Naive thymus-derived CD4-positive, alpha-beta T cell (primary cell): ENCODE data around the gene STAU1. TPM values are rescaled to one million over a fixed set of nuclear protein-coding genes. Genes with fewer than 3 reads are reported as not detected.

Experiments used
- ATAC-seq: fragments of 150-1000 bp; cut with Tn5 transposase; 2 replicates; pipeline ENCODE4 v1.10.0; 2021; ENCODE audit warnings: mild to moderate bottlenecking, moderate library complexity
- CTCF ChIA-PET: fragments of 350-600 bp; sonication (Branson Sonifier 250); formaldehyde crosslinking; loops from one replicate; lab custom pipeline; 2021; ENCODE audit warnings: antibody characterized with exemption; lab: Charles Lee
- POLR2A ChIA-PET: fragments of 350-600 bp; sonication (Branson Sonifier 250); formaldehyde crosslinking; loops from one replicate; lab custom pipeline; 2021; ENCODE audit warnings: antibody characterized with exemption, inconsistent platforms; lab: Charles Lee
- DNase-seq, 9 donors: peaks; one replicate each; pipeline versions ENCODE4 v3.0.0 to v3.0.0-alpha.2; 2020 to 2022; ENCODE audit warnings: mixed read lengths in 1 of 9
- H3K27ac ChIP-seq: one replicate; pipeline ENCODE4 v1.7.0; 2013; ENCODE audit warnings: mild to moderate bottlenecking, low read depth, low read length, moderate library complexity
- H3K27me3 ChIP-seq, 2 donors: one replicate each; pipeline ENCODE4 v1.7.0; 2013; ENCODE audit warnings: low read length in 2 of 2, mild to moderate bottlenecking in 2 of 2, moderate library complexity in 2 of 2; ENCODE audit not compliant: control insufficient read depth in 2 of 2, insufficient read depth in 2 of 2
- H3K36me3 ChIP-seq, 3 experiments: 1 replicate in 2 of 3; 2 replicates in 1 of 3; pipeline ENCODE4 v1.7.0; 2013; ENCODE audit warnings: low read length in 3 of 3, mild to moderate bottlenecking in 3 of 3, moderate library complexity in 1 of 3; ENCODE audit not compliant: insufficient read depth in 3 of 3, control insufficient read depth in 2 of 3
- H3K4me1 ChIP-seq, 2 donors: one replicate each; pipeline ENCODE4 v1.7.0; 2013; ENCODE audit warnings: low read length in 2 of 2, mild to moderate bottlenecking in 2 of 2, moderate library complexity in 1 of 2; ENCODE audit not compliant: control insufficient read depth in 2 of 2, insufficient read depth in 2 of 2
- H3K4me3 ChIP-seq: 2 replicates; pipeline ENCODE4 v1.7.0; 2013; ENCODE audit warnings: mild to moderate bottlenecking, low read length
- H3K9me3 ChIP-seq, 3 experiments: 1 replicate in 2 of 3; 2 replicates in 1 of 3; pipeline ENCODE4 v1.7.0; 2013; ENCODE audit warnings: low read length in 3 of 3; ENCODE audit not compliant: control insufficient read depth in 2 of 3
- H3K27ac Mint-ChIP-seq, 9 donors: one replicate each; pipeline ENCODE4 v1.8.0; 2020 to 2022; ENCODE audit warnings: mixed read lengths in 9 of 9, mild to moderate bottlenecking in 8 of 9, moderate library complexity in 5 of 9, inconsistent platforms in 2 of 9
- H3K27me3 Mint-ChIP-seq, 5 donors: one replicate each; pipeline ENCODE4 v1.8.0; 2021 to 2022; ENCODE audit warnings: mixed read lengths in 5 of 5, mild to moderate bottlenecking in 1 of 5
- H3K36me3 Mint-ChIP-seq, 5 donors: one replicate each; pipeline ENCODE4 v1.8.0; 2020 to 2022; ENCODE audit warnings: mixed read lengths in 5 of 5, mild to moderate bottlenecking in 3 of 5, inconsistent platforms in 1 of 5
- H3K4me1 Mint-ChIP-seq, 7 donors: one replicate each; pipeline ENCODE4 v1.8.0; 2020 to 2022; ENCODE audit warnings: mixed read lengths in 7 of 7, mild to moderate bottlenecking in 3 of 7, inconsistent platforms in 1 of 7
- H3K4me3 Mint-ChIP-seq, 10 donors: one replicate each; pipeline ENCODE4 v1.8.0; 2020 to 2022; ENCODE audit warnings: mild to moderate bottlenecking in 10 of 10, mixed read lengths in 10 of 10, moderate library complexity in 6 of 10, inconsistent platforms in 2 of 10
- H3K9me3 Mint-ChIP-seq, 11 donors: one replicate each; pipeline ENCODE4 v1.8.0; 2020 to 2022; ENCODE audit warnings: mixed read lengths in 11 of 11, mild to moderate bottlenecking in 4 of 11, inconsistent platforms in 1 of 11, moderate library complexity in 1 of 11
- intact Hi-C, 2 donors: fragments of 100-400 bp; cut with micrococcal nuclease; formaldehyde crosslinking; loops; one replicate each; pipeline ENCODE4 v1.15.1; 2023
- polyA plus RNA-seq, 2 donors: library from polyadenylated mRNA; unstranded; fragments of 300-500 nt; fragmentation: Illumina TruSeq; gene quantifications; one replicate each; pipeline ENCODE4 v1.2.3, GENCODE V29; 2021
- total RNA-seq, 6 experiments: library from RNA in 5 of 6; stranded (reverse) in 5 of 6; gene quantifications; 1 replicate in 5 of 6; 2 replicates in 1 of 6; pipeline ENCODE4 v1.2.3 and lab custom pipeline; 2021 to 2026

STAU1 gene
- total and polyA plus RNA-seq, 7 experiments from 2014 or later = 35.8 to 56.3 (median 45.8) TPM

DNA sequence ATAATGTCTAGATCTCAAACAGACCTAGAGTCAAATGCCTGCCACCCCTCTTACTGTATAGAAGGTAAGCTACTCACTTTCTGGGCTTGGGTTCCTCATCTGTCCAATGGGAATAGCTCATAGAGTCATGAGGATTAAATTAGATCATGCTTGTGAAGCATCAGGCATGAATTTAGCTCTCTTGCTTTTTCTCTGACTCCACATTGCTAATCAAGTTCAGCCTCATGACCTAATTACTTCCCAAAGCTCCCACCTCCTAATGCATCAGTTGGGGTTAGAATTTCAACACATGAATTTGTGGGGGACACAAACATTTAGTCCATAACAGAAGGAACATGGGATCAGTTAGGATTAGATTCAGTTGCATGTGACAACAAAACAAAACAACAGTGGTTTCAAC is 26.4 kb upstream of the STAU1 start:
- ChIA-PET POLR2A (no interaction called here), CTCF (interaction anchor here (0.6 to 4.4 kb wide), 4 partner anchors 11 to 717 kb away, joined by 3 to 71 read pairs (median 3); no protein-coding TSS in a partner anchor)
- H3K4me3 Mint-ChIP-seq = no peak overlapping the region
- DNase-seq = no peak
- H3K9me3 Mint-ChIP-seq = peaks cover 0 to 16% (median 7%) of the 10 kb centered on the region in 11 donors
- no peak for ATAC-seq
- peak overlapping the region in 2 of 9 donors; percentile 7 to 40 for H3K27ac Mint-ChIP-seq
- peaks cover 0 to 6% (median 0%) of the 10 kb centered on the region in 3 experiments for H3K9me3 ChIP-seq
- intact Hi-C loops = no loop called here
- peaks cover 0 to 4% (median 0%) of the 10 kb centered on the region in 5 donors for H3K27me3 Mint-ChIP-seq
- H3K4me3 ChIP-seq = no peak overlapping the region
- H3K27me3 ChIP-seq = no peaks in the 10 kb centered on the region
- peaks cover 4 to 10% (median 7%) of the 10 kb centered on the region in 5 donors for H3K36me3 Mint-ChIP-seq
- H3K27ac ChIP-seq = no peak overlapping the region
- no peaks in the 10 kb centered on the region for H3K4me1 ChIP-seq
- H3K4me1 Mint-ChIP-seq = peaks cover 0 to 18% (median 10%) of the 10 kb centered on the region in 7 donors
- peaks cover 0 to 3% (median 0%) of the 10 kb centered on the region in 3 experiments for H3K36me3 ChIP-seq

- ChIA-PET CTCF (no interaction called here), POLR2A (no interaction called here)
- Histone ChIP-seq H3K36me3 (no peaks in the 10 kb centered on the region), H3K4me1 (no peaks in the 10 kb centered on the region), H3K9me3 (peaks cover 0 to 6% (median 0%) of the 10 kb centered on the region in 3 experiments), H3K27ac (no peak overlapping the region), H3K27me3 (no peaks in the 10 kb centered on the region), H3K4me3 (no peak overlapping the region)
- DNase-seq (no peak), ATAC-seq (no peak)
- Mint-ChIP-seq H3K27me3 (peaks cover 0 to 2% (median 0%) of the 10 kb centered on the region in 5 donors), H3K27ac (no peak overlapping the region), H3K36me3 (peaks cover 4 to 10% (median 6%) of the 10 kb centered on the region in 5 donors), H3K9me3 (peaks cover 0 to 11% (median 6%) of the 10 kb centered on the region in 11 donors), H3K4me1 (no peaks in the 10 kb centered on the region), H3K4me3 (no peak overlapping the region)
- intact Hi-C loops = no loop called here
Observed at GRCh38 chr20:49210757-49211110, 22.6 kb upstream of the STAU1 start.

GRCh38 chr20:49210101-49210756 is 22.1 kb upstream of the STAU1 start:
- Mint-ChIP-seq H3K4me1 (no peaks in the 10 kb centered on the region), H3K36me3 (peaks cover 4 to 10% (median 6%) of the 10 kb centered on the region in 5 donors), H3K9me3 (peaks cover 0 to 11% (median 6%) of the 10 kb centered on the region in 11 donors), H3K4me3 (no peak overlapping the region), H3K27ac (no peak overlapping the region), H3K27me3 (peaks cover 0 to 2% (median 0%) of the 10 kb centered on the region in 5 donors)
- ChIA-PET POLR2A (interaction anchor here (0.7 kb wide), 1 partner anchor 45 kb away, joined by 3 read pairs; no protein-coding TSS in a partner anchor), CTCF (no interaction called here)
- ATAC-seq (no peak), DNase-seq (no peak)
- H3K4me3 ChIP-seq = no peak overlapping the region
- no peak overlapping the region for H3K27ac ChIP-seq
- no peaks in the 10 kb centered on the region for H3K36me3 ChIP-seq
- intact Hi-C loops = no loop called here
- peaks cover 0 to 6% (median 0%) of the 10 kb centered on the region in 3 experiments for H3K9me3 ChIP-seq
- no peaks in the 10 kb centered on the region for H3K27me3 ChIP-seq
- H3K4me1 ChIP-seq = no peaks in the 10 kb centered on the region

DNA sequence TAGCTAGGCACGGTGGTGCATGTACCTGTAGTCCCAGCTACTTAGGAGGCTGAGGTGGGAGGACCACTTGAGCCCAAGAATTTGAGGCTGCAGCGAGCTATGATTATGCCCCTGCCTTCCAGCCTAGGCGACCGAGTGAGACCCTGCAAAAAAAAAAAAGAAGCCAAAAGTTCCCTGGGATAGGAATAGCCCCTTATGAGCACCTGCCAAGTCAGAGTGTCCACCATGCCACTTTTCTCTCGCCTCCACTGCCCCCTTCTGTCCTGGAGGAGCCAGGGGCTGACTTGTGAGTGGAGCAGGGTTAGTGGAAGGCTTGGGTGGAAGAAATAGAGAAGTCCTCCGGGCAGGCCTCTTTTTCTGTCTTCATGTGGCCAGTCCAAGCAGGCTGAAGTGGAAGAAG is 18.9 kb upstream of the STAU1 start:
- H3K27me3 ChIP-seq = no peaks in the 10 kb centered on the region
- ChIA-PET CTCF (no interaction called here), POLR2A (no interaction called here)
- H3K4me3 Mint-ChIP-seq = no peak overlapping the region
- no peak overlapping the region for H3K27ac ChIP-seq
- H3K27ac Mint-ChIP-seq = no peak overlapping the region
- H3K9me3 ChIP-seq = peaks cover 0 to 6% (median 0%) of the 10 kb centered on the region in 3 experiments
- no peak overlapping the region for H3K4me3 ChIP-seq
- H3K27me3 Mint-ChIP-seq = peaks cover 0 to 2% (median 0%) of the 10 kb centered on the region in 5 donors
- DNase-seq = no peak
- H3K36me3 Mint-ChIP-seq = peaks cover 4 to 10% (median 6%) of the 10 kb centered on the region in 5 donors
- intact Hi-C loops = no loop called here
- no peak for ATAC-seq
- H3K4me1 ChIP-seq = no peaks in the 10 kb centered on the region
- H3K36me3 ChIP-seq = no peaks in the 10 kb centered on the region
- H3K9me3 Mint-ChIP-seq = peaks cover 0 to 11% (median 6%) of the 10 kb centered on the region in 11 donors
- no peaks in the 10 kb centered on the region for H3K4me1 Mint-ChIP-seq

DNA sequence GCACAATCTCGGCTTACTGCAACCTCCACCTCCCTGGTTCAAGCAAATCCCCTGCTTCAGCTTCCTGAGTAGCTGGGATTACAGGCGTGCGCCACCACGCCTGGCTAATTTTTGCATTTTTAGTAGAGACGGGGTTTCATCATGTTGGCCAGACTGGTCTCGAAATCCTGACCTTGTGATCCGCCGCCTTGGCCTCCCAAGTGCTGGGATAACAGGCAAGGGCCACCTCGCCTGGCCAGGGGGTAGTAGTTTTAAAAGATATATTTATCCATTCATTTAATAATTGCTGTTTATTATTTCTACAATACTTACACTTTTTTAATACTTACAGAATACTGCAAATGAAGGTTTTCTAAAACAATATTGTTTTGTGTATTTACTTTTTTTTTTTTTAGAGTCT is 15.6 kb upstream of the STAU1 start:
- no peaks in the 10 kb centered on the region for H3K36me3 ChIP-seq
- Mint-ChIP-seq H3K27me3 (no peaks in the 10 kb centered on the region), H3K4me3 (no peak overlapping the region), H3K36me3 (no peaks in the 10 kb centered on the region), H3K4me1 (no peaks in the 10 kb centered on the region), H3K9me3 (peaks cover 0 to 7% (median 0%) of the 10 kb centered on the region in 11 donors), H3K27ac (no peak overlapping the region)
- CTCF ChIA-PET = interaction anchor here (0.7 kb wide), 1 partner anchor 11 kb away, joined by 3 read pairs; no protein-coding TSS in a partner anchor
- H3K9me3 ChIP-seq = no peaks in the 10 kb centered on the region
- intact Hi-C loops = no loop called here
- no peak for ATAC-seq
- DNase-seq = no peak
- POLR2A ChIA-PET = no interaction called here
- no peaks in the 10 kb centered on the region for H3K4me1 ChIP-seq
- no peak overlapping the region for H3K4me3 ChIP-seq
- no peak overlapping the region for H3K27ac ChIP-seq
- H3K27me3 ChIP-seq = no peaks in the 10 kb centered on the region

DNA sequence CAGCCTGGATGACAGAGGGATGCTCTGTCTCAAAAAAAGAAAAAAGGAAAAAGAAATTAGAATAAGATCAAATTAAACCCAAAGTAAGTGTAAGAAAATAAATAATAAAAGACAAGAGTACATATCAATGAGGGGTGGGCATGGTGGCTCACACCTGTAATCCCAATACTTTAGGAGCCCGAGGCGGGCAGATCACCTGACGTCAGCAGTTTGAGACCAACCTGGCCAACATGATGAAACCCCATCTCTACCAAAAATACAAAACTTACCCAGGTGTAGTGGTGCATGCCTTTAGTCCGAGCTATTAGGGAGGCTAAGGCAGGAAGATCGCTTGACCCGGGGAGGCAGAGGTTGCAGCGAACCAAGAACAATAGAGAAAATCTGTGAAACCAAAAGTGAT is 14.9 kb upstream of the STAU1 start:
- Mint-ChIP-seq H3K27ac (no peak overlapping the region), H3K36me3 (no peaks in the 10 kb centered on the region), H3K4me1 (no peaks in the 10 kb centered on the region), H3K4me3 (no peak overlapping the region), H3K9me3 (peaks cover 0 to 7% (median 0%) of the 10 kb centered on the region in 11 donors), H3K27me3 (no peaks in the 10 kb centered on the region)
- no peaks in the 10 kb centered on the region for H3K9me3 ChIP-seq
- no peak overlapping the region for H3K4me3 ChIP-seq
- ATAC-seq = no peak
- CTCF ChIA-PET = interaction anchor here (0.7 kb wide), 1 partner anchor 12 kb away, joined by 3 read pairs; no protein-coding TSS in a partner anchor
- no peak for DNase-seq
- no peaks in the 10 kb centered on the region for H3K36me3 ChIP-seq
- H3K4me1 ChIP-seq = no peaks in the 10 kb centered on the region
- no peak overlapping the region for H3K27ac ChIP-seq
- POLR2A ChIA-PET = no interaction called here
- intact Hi-C loops = no loop called here
- no peaks in the 10 kb centered on the region for H3K27me3 ChIP-seq
